AML-193 (cell line): ENCODE results near the gene LACTBL1.

Source experiments
- DNase-seq, 2 experiments: peaks; one replicate each; lab custom pipeline; 2025; lab: John Stamatoyannopoulos, UW

The LACTBL1 gene

DNA sequence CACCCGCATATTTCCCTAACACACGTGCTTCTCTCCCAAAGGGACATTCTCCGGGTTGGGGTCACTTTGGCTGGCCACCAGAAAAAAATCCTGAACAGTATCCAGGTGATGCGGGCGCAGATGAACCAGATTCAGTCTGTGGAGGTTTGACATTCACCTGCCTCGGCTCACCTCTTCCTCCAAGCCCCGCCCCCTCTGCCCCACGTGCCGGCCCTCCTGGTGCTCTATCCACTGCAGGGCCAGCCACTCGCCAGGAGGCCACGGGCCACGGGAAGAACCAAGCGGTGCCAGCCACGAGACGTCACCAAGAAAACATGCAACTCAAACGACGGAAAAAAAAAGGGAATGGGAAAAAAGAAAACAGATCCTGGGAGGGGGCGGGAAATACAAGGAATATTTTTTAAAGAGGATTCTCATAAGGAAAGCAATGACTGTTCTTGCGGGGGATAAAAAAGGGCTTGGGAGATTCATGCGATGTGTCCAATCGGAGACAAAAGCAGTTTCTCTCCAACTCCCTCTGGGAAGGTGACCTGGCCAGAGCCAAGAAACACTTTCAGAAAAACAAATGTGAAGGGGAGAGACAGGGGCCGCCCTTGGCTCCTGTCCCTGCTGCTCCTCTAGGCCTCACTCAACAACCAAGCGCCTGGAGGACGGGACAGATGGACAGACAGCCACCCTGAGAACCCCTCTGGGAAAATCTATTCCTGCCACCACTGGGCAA lies 59.1 kb downstream of the LACTBL1 start:
- no peak for DNase-seq

GRCh38 chr1:22912311-22912710 lies 60.4 kb downstream of the LACTBL1 start:
- no peak for DNase-seq

DNA sequence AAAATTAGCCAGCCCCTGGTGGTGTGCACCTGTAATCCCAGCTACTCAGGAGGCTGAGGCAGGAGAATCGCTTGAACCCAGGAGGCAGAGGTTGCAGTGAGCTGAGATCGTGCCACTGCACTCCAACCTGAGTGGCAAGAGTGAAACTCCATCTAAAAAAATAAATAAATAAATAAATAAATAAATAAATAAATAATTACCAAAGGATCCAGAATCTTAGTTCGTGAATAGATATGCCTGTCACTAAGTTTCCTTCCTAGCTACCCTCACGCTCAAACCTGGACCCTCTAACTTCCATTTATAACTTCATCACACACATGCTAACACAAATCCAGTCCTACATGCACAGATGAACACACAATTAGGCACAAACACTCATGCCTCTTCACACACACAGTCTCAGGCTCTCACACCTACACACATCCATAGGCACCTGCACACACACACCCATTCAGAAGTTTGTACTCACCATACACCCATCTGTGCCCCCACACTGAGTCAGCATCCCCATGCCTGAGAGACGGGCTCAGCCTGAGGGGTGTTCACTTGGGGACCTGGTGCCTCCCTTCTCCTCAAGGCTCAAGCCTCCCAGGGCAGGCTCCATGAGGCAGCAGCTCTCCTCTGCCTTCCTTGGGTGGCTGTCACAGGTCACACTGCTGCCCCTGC lies 61.5 kb downstream of the LACTBL1 start:
- DNase-seq: no peak

- DNase-seq: no peak
These were observed 62.4 kb downstream of the LACTBL1 start for GRCh38 chr1:22910286-22910685.

DNA sequence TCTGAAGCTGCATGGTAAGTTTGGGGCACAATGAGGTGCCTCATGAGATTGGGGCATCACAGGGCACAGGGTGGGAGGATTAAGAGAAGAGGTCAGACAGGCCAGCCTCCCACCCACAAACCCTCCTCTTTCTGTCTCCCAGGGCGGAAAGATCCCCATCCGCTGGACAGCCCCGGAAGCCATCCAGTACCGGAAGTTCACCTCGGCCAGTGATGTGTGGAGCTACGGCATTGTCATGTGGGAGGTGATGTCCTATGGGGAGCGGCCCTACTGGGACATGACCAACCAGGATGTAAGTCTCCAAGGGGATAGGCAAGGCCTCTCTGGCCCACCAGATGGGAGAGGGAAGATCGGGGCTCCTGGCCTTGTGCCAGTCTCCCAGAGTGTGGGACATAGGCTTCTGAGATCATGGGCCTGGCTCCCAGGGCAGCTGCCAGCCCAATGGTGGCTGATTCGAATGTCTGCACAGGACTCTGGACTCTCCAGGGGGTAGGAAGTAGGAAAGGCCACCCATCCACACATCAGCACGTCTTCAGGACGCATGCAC lies 63.7 kb downstream of the LACTBL1 start:
- no peak for DNase-seq

DNA sequence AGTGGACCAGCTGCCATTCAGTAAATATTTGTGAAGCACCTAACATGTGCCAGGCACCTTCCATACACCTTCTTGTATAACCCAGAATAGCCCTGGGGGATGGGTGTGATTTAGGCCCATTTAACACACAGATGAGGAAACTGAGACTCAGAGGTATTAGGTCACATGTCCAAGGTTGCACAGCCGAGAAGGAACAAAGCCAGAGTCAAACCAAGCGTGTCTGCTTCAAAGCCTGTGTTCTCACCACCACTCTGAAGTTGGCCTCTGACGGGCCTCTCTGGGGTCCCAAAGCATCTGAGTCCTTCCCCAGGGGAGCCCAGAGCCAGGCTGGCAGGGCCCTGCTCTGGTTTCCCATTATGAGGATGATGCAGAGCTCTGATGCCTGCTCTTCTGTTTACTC lies 65.1 kb downstream of the LACTBL1 start:
- DNase-seq: no peak

GRCh38 chr1:22906968-22907367 lies 65.7 kb downstream of the LACTBL1 start:
- no peak for DNase-seq

- DNase-seq: no peak
These were observed 69.6 kb downstream of the LACTBL1 start for GRCh38 chr1:22903113-22903512.
